PC-3 (cell line): ENCODE measurements around the gene PPP2R3B. TPM values are rescaled to one million over a fixed set of nuclear protein-coding genes. Genes with fewer than 3 reads are reported as not detected.

Experiments used
- ATAC-seq: fragments of 200-7000 bp; cut with Tn5 transposase; 2 replicates; pipeline ENCODE4 v1.9.1; 2020; ENCODE audit warnings: mild to moderate bottlenecking, moderate library complexity
- BruUV-seq: library from RNA; stranded (reverse); fragments of 400-500 nt; replicated peaks from 2 replicates; lab custom pipeline; 2021; lab: Mats Ljungman, UMichigan
- CTCF ChIA-PET: fragments of 300-600 bp; sonication (Branson Sonifier 250); formaldehyde crosslinking; loops from one replicate; lab custom pipeline; 2022; ENCODE audit warnings: antibody characterized with exemption; lab: Charles Lee
- POLR2A ChIA-PET: fragments of 300-600 bp; sonication (Branson Sonifier 250); formaldehyde crosslinking; loops from one replicate; lab custom pipeline; 2022; ENCODE audit warnings: antibody characterized with exemption; ENCODE audit not compliant: unreplicated experiment; lab: Charles Lee
- DNase-seq: peaks from one replicate; pipeline ENCODE4 v3.0.0-alpha.2; 2015
- H2AFZ ChIP-seq: fragments of 300-600 bp; sonication (generic); 2 replicates; pipeline ENCODE4 v1.6.0; 2016; ENCODE audit warnings: antibody characterized with exemption, low read length
- H3F3A ChIP-seq: fragments of 300-600 bp; sonication (generic); one replicate; pipeline ENCODE4 v1.6.0; 2017; ENCODE audit warnings: antibody characterized with exemption, low read length, control low read depth, mild to moderate bottlenecking; ENCODE audit not compliant: unreplicated experiment
- H3K27ac ChIP-seq: fragments of 300-600 bp; sonication (generic); 2 replicates; pipeline ENCODE4 v1.5.1; 2016; ENCODE audit warnings: mild to moderate bottlenecking, low read length
- H3K27me3 ChIP-seq: fragments of 300-600 bp; sonication (generic); 2 replicates; pipeline ENCODE4 v1.6.1; 2016; ENCODE audit warnings: low read length, mixed read lengths
- H3K36me3 ChIP-seq: fragments of 300-600 bp; sonication (generic); 2 replicates; pipeline ENCODE4 v1.6.1; 2016; ENCODE audit warnings: low read depth, mixed run types, low read length, mixed read lengths
- H3K4me1 ChIP-seq: fragments of 300-600 bp; sonication (generic); 2 replicates; pipeline ENCODE4 v1.5.1; 2016; ENCODE audit warnings: low read length; ENCODE audit not compliant: insufficient read depth
- H3K4me2 ChIP-seq: fragments of 300-600 bp; sonication (generic); 2 replicates; pipeline ENCODE4 v1.6.0; 2016; ENCODE audit warnings: low read length
- H3K4me3 ChIP-seq: fragments of 300-600 bp; sonication (generic); 2 replicates; pipeline ENCODE4 v1.5.1; 2016; ENCODE audit warnings: mild to moderate bottlenecking, low read length, mixed read lengths
- H3K79me2 ChIP-seq: fragments of 300-600 bp; sonication (generic); 2 replicates; pipeline ENCODE4 v1.6.1; 2017; ENCODE audit warnings: low read length, mixed read lengths
- H3K9ac ChIP-seq: fragments of 300-600 bp; sonication (generic); 2 replicates; pipeline ENCODE4 v1.6.0; 2016; ENCODE audit warnings: mild to moderate bottlenecking, low read length
- H3K9me2 ChIP-seq: fragments of 300-600 bp; sonication (generic); replicated peaks from 2 replicates; pipeline ENCODE4 v1.6.1; 2016; ENCODE audit warnings: mixed run types, low read length, mixed read lengths
- H3K9me3 ChIP-seq: fragments of 300-600 bp; sonication (generic); 2 replicates; pipeline ENCODE4 v1.6.1; 2016; ENCODE audit warnings: low read length, mixed read lengths
- H4K20me1 ChIP-seq: fragments of 300-600 bp; sonication (generic); 2 replicates; pipeline ENCODE4 v1.6.1; 2016; ENCODE audit warnings: low read length, mixed read lengths
- CTCF ChIP-seq: fragments of 300-600 bp; sonication (generic); conservative IDR thresholded peaks from 2 replicates; pipeline ENCODE4 v1.5.1; 2017; ENCODE audit warnings: antibody characterized with exemption, low read depth, mild to moderate bottlenecking, low read length
- EZH2 ChIP-seq: fragments of 300-600 bp; sonication (generic); IDR thresholded peaks from one replicate; pipeline ENCODE4 v1.6.1; 2017; ENCODE audit warnings: antibody characterized with exemption, mild to moderate bottlenecking, low read length; ENCODE audit not compliant: unreplicated experiment
- EZH2phosphoT487 ChIP-seq: fragments of 300-600 bp; sonication (generic); IDR thresholded peaks from 2 replicates; pipeline ENCODE4 v1.6.1; 2018; ENCODE audit warnings: mild to moderate bottlenecking, antibody characterized with exemption, low read length, borderline replicate concordance
- intact Hi-C: fragments of 100-400 bp; cut with micrococcal nuclease; formaldehyde crosslinking; loops from 2 replicates; pipeline ENCODE4 v1.9.0; 2023
- total RNA-seq: library from RNA; depleted of rRNA; stranded (reverse); fragments of >200 nt; gene quantifications from 2 replicates; pipeline ENCODE4 v1.2.3, GENCODE V29; 2014

Gene PPP2R3B
- total RNA-seq, 1 experiment from 2014 or later = 35.4 TPM

GRCh38 chrX:340121-340520 lies 46.6 kb downstream of the PPP2R3B start:
- TF ChIP-seq CTCF = no peak
- TF ChIP-seq EZH2phosphoT487 = no peak
- no peak for TF ChIP-seq EZH2
- ChIA-PET POLR2A (no interaction called here), CTCF (no interaction called here)
- H3K9me3 ChIP-seq = no peaks in the 10 kb centered on the region
- no peaks in the 10 kb centered on the region for H3K9me2 ChIP-seq
- intact Hi-C loops = no loop called here
- H3K4me3 ChIP-seq = no peak overlapping the region
- DNase-seq = no peak
- no peaks in the 10 kb centered on the region for H3K79me2 ChIP-seq
- H3F3A ChIP-seq = no peaks in the 10 kb centered on the region
- no TSS peak for BruUV-seq
- no peaks in the 10 kb centered on the region for H4K20me1 ChIP-seq
- H3K27me3 ChIP-seq = no peaks in the 10 kb centered on the region
- ATAC-seq = no peak
- H3K36me3 ChIP-seq = no peaks in the 10 kb centered on the region
- H2AFZ ChIP-seq = no peak overlapping the region
- H3K4me1 ChIP-seq = no peaks in the 10 kb centered on the region
- no peak overlapping the region for H3K9ac ChIP-seq
- no peak overlapping the region for H3K4me2 ChIP-seq
- H3K27ac ChIP-seq = no peak overlapping the region

DNA sequence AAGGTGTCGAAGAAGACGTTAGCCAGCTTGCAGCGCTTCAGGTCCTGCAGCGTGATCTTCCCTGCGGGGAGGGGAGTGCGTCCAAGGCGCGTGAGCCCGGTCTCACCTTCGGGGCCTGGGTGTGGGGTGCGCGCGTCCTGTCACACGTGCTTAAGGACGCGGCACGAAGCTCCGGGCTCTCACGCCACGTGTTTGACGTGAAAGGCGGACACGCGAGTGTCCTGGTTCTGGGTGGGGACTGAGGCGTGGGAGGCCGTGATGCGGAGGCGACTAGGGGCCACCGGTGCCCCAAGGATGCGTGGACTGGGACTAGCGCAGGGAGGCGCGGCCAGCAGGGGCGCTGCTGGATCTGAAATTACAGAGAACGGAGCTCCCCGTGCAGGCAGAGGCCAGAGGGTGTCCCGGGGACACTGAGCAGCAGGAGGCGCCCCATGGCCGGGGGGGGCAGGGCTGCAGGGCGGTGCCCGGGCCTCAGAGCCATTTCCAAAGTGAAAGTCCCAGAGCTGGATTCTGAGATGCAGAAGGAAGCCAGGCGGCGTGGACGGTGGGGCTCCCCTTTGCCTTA lies 47.8 kb downstream of the PPP2R3B start:
- ATAC-seq (no peak), DNase-seq (no peak)
- H3K9me3 ChIP-seq = no peaks in the 10 kb centered on the region
- H2AFZ ChIP-seq = no peak overlapping the region
- no peak overlapping the region for H3K9ac ChIP-seq
- intact Hi-C loops = no loop called here
- no peak overlapping the region for H3K27ac ChIP-seq
- H3K4me1 ChIP-seq = no peaks in the 10 kb centered on the region
- H3K4me3 ChIP-seq = no peak overlapping the region
- no peaks in the 10 kb centered on the region for H3K27me3 ChIP-seq
- ChIA-PET POLR2A (no interaction called here), CTCF (no interaction called here)
- H4K20me1 ChIP-seq = no peaks in the 10 kb centered on the region
- no peaks in the 10 kb centered on the region for H3K36me3 ChIP-seq
- H3K4me2 ChIP-seq = no peak overlapping the region
- no TSS peak for BruUV-seq
- H3K79me2 ChIP-seq = no peaks in the 10 kb centered on the region
- H3F3A ChIP-seq = no peaks in the 10 kb centered on the region
- H3K9me2 ChIP-seq = no peaks in the 10 kb centered on the region
- no peak for TF ChIP-seq EZH2phosphoT487
- TF ChIP-seq CTCF = no peak

DNA sequence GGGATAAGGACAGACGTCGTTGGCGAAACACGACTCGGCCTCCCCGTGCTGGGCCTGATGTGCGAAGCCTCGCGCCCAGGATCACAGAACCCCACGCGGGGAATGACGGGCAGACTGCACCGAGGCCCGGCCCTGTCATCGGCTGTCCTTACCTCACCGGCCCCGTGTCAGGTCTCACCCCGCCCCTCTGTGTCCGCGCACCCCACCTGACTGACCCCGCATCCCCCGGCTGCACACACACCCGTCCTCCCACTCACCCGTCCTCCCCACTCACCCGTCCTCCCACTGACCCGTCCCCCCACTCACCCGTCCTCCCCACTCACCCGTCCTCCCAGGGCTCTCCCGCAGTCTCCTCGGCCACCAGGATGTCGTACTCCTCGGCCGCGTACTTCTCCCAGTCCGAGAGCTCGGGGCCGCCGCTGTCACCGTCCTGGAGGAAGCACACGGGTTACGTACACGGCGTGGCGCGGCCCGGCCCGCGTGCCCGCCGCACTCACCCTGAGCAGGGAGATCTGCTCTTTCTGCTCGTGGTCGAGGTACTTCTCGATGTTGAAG lies 48.3 kb downstream of the PPP2R3B start:
- no peaks in the 10 kb centered on the region for H3K9me3 ChIP-seq
- H3K4me1 ChIP-seq = no peaks in the 10 kb centered on the region
- H3K4me3 ChIP-seq = no peak overlapping the region
- no peaks in the 10 kb centered on the region for H3K27me3 ChIP-seq
- no peak overlapping the region for H2AFZ ChIP-seq
- TF ChIP-seq CTCF (no peak), EZH2phosphoT487 (no peak), EZH2 (no peak)
- H3K27ac ChIP-seq = no peak overlapping the region
- BruUV-seq = no TSS peak
- no peaks in the 10 kb centered on the region for H4K20me1 ChIP-seq
- no peaks in the 10 kb centered on the region for H3K79me2 ChIP-seq
- ChIA-PET POLR2A (no interaction called here), CTCF (no interaction called here)
- H3K4me2 ChIP-seq = no peak overlapping the region
- H3F3A ChIP-seq = no peaks in the 10 kb centered on the region
- no peak for ATAC-seq
- H3K9ac ChIP-seq = no peak overlapping the region
- no peak for DNase-seq
- H3K36me3 ChIP-seq = no peaks in the 10 kb centered on the region
- H3K9me2 ChIP-seq = no peaks in the 10 kb centered on the region
- intact Hi-C loops = no loop called here
